HepG2 (cell line): ENCODE results near the gene DNAJC11. TPM values are rescaled to one million over a fixed set of nuclear protein-coding genes. Genes with fewer than 3 reads are reported as not detected.

ENCODE experiments used
- ATAC-seq: fragments of 200-7000 bp; cut with Tn5 transposase; 3 replicates; pipeline ENCODE4 v1.9.1; 2020; ENCODE audit warnings: mild to moderate bottlenecking, moderate library complexity
- BruUV-seq: library from RNA; stranded (reverse); fragments of 400-500 nt; replicated peaks from 2 replicates; lab custom pipeline; 2021; lab: Mats Ljungman, UMichigan
- CTCF ChIA-PET: fragments of 300-600 bp; formaldehyde crosslinking; extraction: SDS; loops from one replicate; lab custom pipeline; 2021; ENCODE audit warnings: low total read pairs, inconsistent platforms, low intra/inter-chr PET ratio; lab: Yijun Ruan, JAX
- POLR2A ChIA-PET: fragments of 350-600 bp; sonication (Branson Sonifier 250); formaldehyde crosslinking; loops from one replicate; lab custom pipeline; 2020; ENCODE audit warnings: antibody characterized with exemption, inconsistent platforms; lab: Yijun Ruan, JAX
- DNase-seq: peaks from one replicate; pipeline ENCODE4 v3.0.0-alpha.2; 2015; ENCODE audit warnings: low spot score
- FAIRE-seq: peaks from 3 replicates; lab custom pipeline; 2011; peaks lifted over from hg19 to GRCh38; lab: Jason Lieb, UNC
- H2AFZ ChIP-seq: one replicate; pipeline ENCODE4 v1.6.1; 2011; ENCODE audit warnings: low read length, inconsistent platforms
- H3K27ac ChIP-seq: fragments of 300-600 bp; 3 replicates; pipeline ENCODE4 v1.8.0; 2011; ENCODE audit warnings: mixed run types, mild to moderate bottlenecking, mixed read lengths, low read length, inconsistent platforms; ENCODE audit not compliant: insufficient read depth; ENCODE audit errors: extremely low read length
- H3K27me3 ChIP-seq, 2 experiments: fragments of 200-600 bp in 1 of 2; 2 replicates in 1 of 2; 3 replicates in 1 of 2; pipeline versions ENCODE4 v1.6.0 to v1.8.0; 2011; ENCODE audit warnings: low read length in 2 of 2, mild to moderate bottlenecking in 2 of 2, moderate library complexity in 2 of 2, inconsistent platforms in 1 of 2; ENCODE audit not compliant: insufficient read depth in 2 of 2, control insufficient read depth in 1 of 2
- H3K36me3 ChIP-seq, 2 experiments: fragments of 200-600 bp in 1 of 2; replicated peaks in 1 of 2; 2 replicates in 1 of 2; 3 replicates in 1 of 2; pipeline versions ENCODE4 v1.5.1 to v1.8.0; 2011; ENCODE audit warnings: low read length in 2 of 2, inconsistent platforms in 1 of 2; ENCODE audit not compliant: insufficient read depth in 2 of 2, control insufficient read depth in 1 of 2
- H3K4me1 ChIP-seq: 2 replicates; pipeline ENCODE4 v1.5.1; 2012; ENCODE audit warnings: low read length, inconsistent platforms; ENCODE audit not compliant: insufficient read depth
- H3K4me2 ChIP-seq: 2 replicates; pipeline ENCODE4 v1.6.0; 2011; ENCODE audit warnings: low read depth, low read length, inconsistent platforms
- H3K4me3 ChIP-seq, 3 experiments: fragments of 200-600 bp in 1 of 3; sonication (generic), shearing (Covaris generic) in 1 of 3; replicated peaks in 1 of 3; 2 replicates each; pipeline ENCODE4 v1.5.1; 2011 to 2016; ENCODE audit warnings: low read length in 3 of 3, inconsistent platforms in 2 of 3, low read depth in 2 of 3, mild to moderate bottlenecking in 2 of 3, control low read depth in 1 of 3, mixed read lengths in 1 of 3; ENCODE audit not compliant: insufficient read depth in 1 of 3
- H3K79me2 ChIP-seq: one replicate; pipeline ENCODE4 v1.6.1; 2011; ENCODE audit warnings: low read length, inconsistent platforms; ENCODE audit not compliant: insufficient read depth
- H3K9ac ChIP-seq: 2 replicates; pipeline ENCODE4 v1.6.0; 2011; ENCODE audit warnings: mild to moderate bottlenecking, low read depth, low read length, inconsistent platforms; ENCODE audit not compliant: insufficient read depth
- H3K9me3 ChIP-seq: 2 replicates; pipeline ENCODE4 v1.5.1; 2012; ENCODE audit warnings: mild to moderate bottlenecking, low read length
- H4K20me1 ChIP-seq: 2 replicates; pipeline ENCODE4 v1.6.0; 2011; ENCODE audit warnings: inconsistent platforms, mild to moderate bottlenecking, low read length, moderate library complexity; ENCODE audit not compliant: insufficient read depth
- DR1 ChIP-seq: sonication (generic); formaldehyde crosslinking; IDR thresholded peaks from 2 replicates; pipeline ENCODE4 v1.8.0; 2021; ENCODE audit warnings: mild to moderate bottlenecking, missing genetic modification reagents, inconsistent platforms
- GMEB1 ChIP-seq: sonication (generic); formaldehyde crosslinking; IDR thresholded peaks from 2 replicates; pipeline ENCODE4 v1.5.1; 2020; ENCODE audit warnings: missing genetic modification reagents, mild to moderate bottlenecking, borderline replicate concordance
- HOXD1 ChIP-seq: sonication (generic); formaldehyde crosslinking; IDR thresholded peaks from 2 replicates; pipeline ENCODE4 v1.5.0; 2020; ENCODE audit warnings: missing genetic modification reagents
- SMYD3 ChIP-seq: sonication (generic); formaldehyde crosslinking; IDR thresholded peaks from 2 replicates; pipeline ENCODE4 v1.8.1; 2023; ENCODE audit warnings: mild to moderate bottlenecking, missing genetic modification reagents
- ZEB1 ChIP-seq: IDR thresholded peaks from 2 replicates; pipeline ENCODE4 v1.6.1; 2012; ENCODE audit warnings: mild to moderate bottlenecking, low read depth, inconsistent platforms; ENCODE audit not compliant: insufficient replicate concordance
- ZNF121 ChIP-seq: sonication (generic); formaldehyde crosslinking; IDR thresholded peaks from 2 replicates; pipeline ENCODE4 v1.5.0; 2020; ENCODE audit warnings: mild to moderate bottlenecking, missing genetic modification reagents
- ZNF33A ChIP-seq: sonication (generic); formaldehyde crosslinking; IDR thresholded peaks from 2 replicates; pipeline ENCODE4 v1.5.1; 2020; ENCODE audit warnings: missing genetic modification reagents, mild to moderate bottlenecking, moderate library complexity, borderline replicate concordance
- ZNF530 ChIP-seq: sonication (generic); formaldehyde crosslinking; IDR thresholded peaks from 2 replicates; pipeline ENCODE4 v1.5.0; 2020; ENCODE audit warnings: low read depth, mild to moderate bottlenecking, missing genetic modification reagents
- ZSCAN12 ChIP-seq: sonication (generic); formaldehyde crosslinking; IDR thresholded peaks from 2 replicates; pipeline ENCODE4 v1.9.0; 2021; ENCODE audit warnings: mild to moderate bottlenecking, missing genetic modification reagents
- WGBS: methylation state at CpG from one replicate; pipeline ENCODE4 v1.1.6; 2017; ENCODE audit warnings: low lambda C conversion rate; 5-methylcytosine and 5-hydroxymethylcytosine counted together
- in situ Hi-C: cut with HindIII; loops from 2 replicates; pipeline ENCODE4 v1.10.0; 2017; ENCODE audit warnings: low pct_unique_long_range_greater_than_20kb; ENCODE audit not compliant: extremely low pct_ligation_motif_present
- intact Hi-C: fragments of 100-400 bp; cut with micrococcal nuclease; formaldehyde crosslinking; loops from one replicate; pipeline ENCODE4 v1.10.0; 2022; ENCODE audit not compliant: unreplicated experiment
- polyA plus RNA-seq, 8 experiments: library from polyadenylated mRNA; depleted of rRNA in 3 of 8; stranded (reverse) in 7 of 8; unstranded in 1 of 8; fragments of >200 nt; fragmentation: Illumina TruSeq in 4 of 8; extraction: Trizol in 4 of 8; gene quantifications; 2 replicates each; pipeline versions ENCODE4 v1.2.1 to v1.2.3, GENCODE V29; 2011 to 2016; ENCODE audit warnings: low read depth in 4 of 8, missing spikeins in 1 of 8, mixed read lengths in 1 of 8; ENCODE audit not compliant: insufficient read depth in 1 of 8
- total RNA-seq, 5 experiments: library from RNA; depleted of rRNA; stranded (reverse); fragments of >200 nt; fragmentation: Illumina TruSeq; extraction: Trizol; gene quantifications; 2 replicates each; pipeline ENCODE4 v1.2.3, GENCODE V29; 2016; ENCODE audit warnings: low read depth in 1 of 5
- TF ChIP-seq, protein P1 (sequence below): sonication (generic); formaldehyde crosslinking; IDR thresholded peaks from 2 replicates; pipeline ENCODE4 v1.4.0; 2020; ENCODE audit warnings: missing genetic modification reagents
- TF ChIP-seq, protein P2 (sequence below): sonication (generic); formaldehyde crosslinking; IDR thresholded peaks from 2 replicates; pipeline ENCODE4 v1.4.0; 2020; ENCODE audit warnings: mild to moderate bottlenecking, missing genetic modification reagents

Gene DNAJC11
- total and polyA plus RNA-seq, 2 of the 13 experiments (the other 11 are each of a cell fraction or from before 2014, with no cell fraction given) = 25.1 to 47.6 TPM

DNA sequence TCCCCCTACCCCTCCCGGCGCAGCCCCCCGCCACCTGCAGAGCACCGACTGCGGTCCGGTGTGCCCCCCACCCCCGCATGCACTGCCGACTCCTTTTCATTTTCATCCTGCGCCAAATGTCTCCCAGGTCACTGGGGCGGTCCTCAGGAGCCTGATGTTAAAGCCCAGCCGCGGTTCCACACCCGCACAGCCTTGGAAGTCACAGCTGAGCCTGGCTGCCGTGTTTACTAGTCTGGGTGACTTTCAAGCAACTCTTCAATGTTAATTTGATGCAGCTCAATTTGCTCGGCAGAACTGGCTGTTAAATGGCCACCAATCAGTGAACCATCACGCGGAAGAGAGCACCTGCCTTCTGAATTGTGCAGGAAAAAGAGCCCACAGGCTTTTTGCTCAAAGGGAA is 49.7 kb downstream of the DNAJC11 start:
- no peak overlapping the region for H3K27ac ChIP-seq
- TF ChIP-seq ZNF33A (CRISPR knock-in tag) (no peak), SMYD3 (no peak), DR1 (no peak), ZNF121 (CRISPR knock-in tag) (no peak), ZNF530 (CRISPR knock-in tag) (no peak)
- no peaks in the 10 kb centered on the region for H3K4me1 ChIP-seq
- ATAC-seq (no peak), DNase-seq (no peak), FAIRE-seq (no peak)
- peaks cover 11 to 35% of the 10 kb centered on the region in 2 experiments for H3K36me3 ChIP-seq
- ChIA-PET POLR2A (no interaction called here), CTCF (no interaction called here)
- no TSS peak for BruUV-seq
- no peaks in the 10 kb centered on the region for H3K79me2 ChIP-seq
- in situ Hi-C loops (no loop called here), intact Hi-C loops (no loop called here)
- H3K27me3 ChIP-seq = no peaks in the 10 kb centered on the region; a peak in 1 of 5 replicates
- H3K9ac ChIP-seq = no peak overlapping the region
- no peak overlapping the region for H3K4me3 ChIP-seq
- no peak overlapping the region for H3K4me2 ChIP-seq
- H3K9me3 ChIP-seq = no peaks in the 10 kb centered on the region
- WGBS = 97% methylated on average over 15 of the region's 17 CpGs
- no peaks in the 10 kb centered on the region for H4K20me1 ChIP-seq
- no peak overlapping the region for H2AFZ ChIP-seq

DNA sequence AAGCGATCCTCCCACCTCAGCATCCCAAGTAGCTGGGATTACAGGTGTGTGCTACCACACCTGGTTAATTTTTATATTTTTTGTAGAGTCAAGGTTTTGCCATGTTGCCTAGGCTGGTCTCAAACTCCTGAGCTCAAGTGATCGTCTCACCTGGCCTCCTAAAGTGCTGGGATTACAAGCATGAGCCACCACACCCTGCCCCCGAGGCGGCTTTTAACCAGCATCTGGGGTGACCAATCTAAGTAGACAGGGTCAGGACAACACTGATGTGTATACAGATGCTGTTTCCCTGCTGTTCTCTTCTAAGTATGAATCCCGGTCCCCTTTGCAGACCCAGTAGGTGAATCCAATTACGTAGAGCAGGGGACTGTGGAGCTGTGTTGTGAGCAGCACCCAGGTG is 53.1 kb downstream of the DNAJC11 start:
- in situ Hi-C loops (no loop called here), intact Hi-C loops (loop anchor here (5.0 kb wide), 2 partner anchors 96 to 161 kb away; partner anchors contain the start of gene NOL9)
- 93% methylated on average over 6 of the region's 6 CpGs for WGBS
- no peak overlapping the region for H3K4me2 ChIP-seq
- no peaks in the 10 kb centered on the region for H4K20me1 ChIP-seq
- H3K79me2 ChIP-seq = no peaks in the 10 kb centered on the region
- DNase-seq (no peak), ATAC-seq (no peak), FAIRE-seq (no peak)
- H3K27ac ChIP-seq = no peak overlapping the region
- H3K27me3 ChIP-seq = no peaks in the 10 kb centered on the region
- no peaks in the 10 kb centered on the region for H3K4me1 ChIP-seq
- no peak overlapping the region for H3K9ac ChIP-seq
- H3K36me3 ChIP-seq = peaks cover 21 to 51% of the 10 kb centered on the region in 2 experiments
- no peak overlapping the region for H3K4me3 ChIP-seq
- H3K9me3 ChIP-seq = no peaks in the 10 kb centered on the region
- ChIA-PET CTCF (no interaction called here), POLR2A (no interaction called here)
- H2AFZ ChIP-seq = no peak overlapping the region
- no TSS peak for BruUV-seq
- TF ChIP-seq, protein P1, sequence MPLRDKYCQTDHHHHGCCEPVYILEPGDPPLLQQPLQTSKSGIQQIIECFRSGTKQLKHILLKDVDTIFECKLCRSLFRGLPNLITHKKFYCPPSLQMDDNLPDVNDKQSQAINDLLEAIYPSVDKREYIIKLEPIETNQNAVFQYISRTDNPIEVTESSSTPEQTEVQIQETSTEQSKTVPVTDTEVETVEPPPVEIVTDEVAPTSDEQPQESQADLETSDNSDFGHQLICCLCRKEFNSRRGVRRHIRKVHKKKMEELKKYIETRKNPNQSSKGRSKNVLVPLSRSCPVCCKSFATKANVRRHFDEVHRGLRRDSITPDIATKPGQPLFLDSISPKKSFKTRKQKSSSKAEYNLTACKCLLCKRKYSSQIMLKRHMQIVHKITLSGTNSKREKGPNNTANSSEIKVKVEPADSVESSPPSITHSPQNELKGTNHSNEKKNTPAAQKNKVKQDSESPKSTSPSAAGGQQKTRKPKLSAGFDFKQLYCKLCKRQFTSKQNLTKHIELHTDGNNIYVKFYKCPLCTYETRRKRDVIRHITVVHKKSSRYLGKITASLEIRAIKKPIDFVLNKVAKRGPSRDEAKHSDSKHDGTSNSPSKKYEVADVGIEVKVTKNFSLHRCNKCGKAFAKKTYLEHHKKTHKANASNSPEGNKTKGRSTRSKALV (CRISPR knock-in tag) = no peak
- TF ChIP-seq, protein P2, sequence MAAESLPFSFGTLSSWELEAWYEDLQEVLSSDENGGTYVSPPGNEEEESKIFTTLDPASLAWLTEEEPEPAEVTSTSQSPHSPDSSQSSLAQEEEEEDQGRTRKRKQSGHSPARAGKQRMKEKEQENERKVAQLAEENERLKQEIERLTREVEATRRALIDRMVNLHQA (CRISPR knock-in tag) = no peak
- TF ChIP-seq GMEB1 (CRISPR knock-in tag) (no peak), ZEB1 (no peak), ZSCAN12 (no peak), HOXD1 (CRISPR knock-in tag) (no peak)
